Mononuclear cell (primary cell): ENCODE data around the gene UST. TPM values are rescaled to one million over a fixed set of nuclear protein-coding genes. Genes with fewer than 3 reads are reported as not detected.
"Not testable (repeated sequence)": the region's sequence is repeated elsewhere in the genome, so short reads cannot be mapped to it uniquely, and the experiment has no call there.

Experiments
- H3K27me3 ChIP-seq: 2 replicates; pipeline ENCODE4 v1.6.0; 2011; ENCODE audit warnings: low read length, control low read depth; ENCODE audit not compliant: insufficient read depth
- H3K4me1 ChIP-seq: 2 replicates; pipeline ENCODE4 v1.5.1; 2011; ENCODE audit warnings: mild to moderate bottlenecking, low read length, control low read depth; ENCODE audit not compliant: insufficient read depth
- H3K4me3 ChIP-seq: 2 replicates; pipeline ENCODE4 v1.5.1; 2011; ENCODE audit warnings: mild to moderate bottlenecking, low read length, moderate library complexity
- H3K9me3 ChIP-seq: 2 replicates; pipeline ENCODE4 v1.5.1; 2011; ENCODE audit warnings: low read depth, mild to moderate bottlenecking, control low read depth, low read length
- total RNA-seq: library from RNA; depleted of rRNA; stranded (reverse); fragments of >200 nt; gene quantifications from one replicate; pipeline ENCODE4 v1.2.3, GENCODE V29; 2012

UST gene
- total RNA-seq, 1 donor: 1.5 TPM

DNA sequence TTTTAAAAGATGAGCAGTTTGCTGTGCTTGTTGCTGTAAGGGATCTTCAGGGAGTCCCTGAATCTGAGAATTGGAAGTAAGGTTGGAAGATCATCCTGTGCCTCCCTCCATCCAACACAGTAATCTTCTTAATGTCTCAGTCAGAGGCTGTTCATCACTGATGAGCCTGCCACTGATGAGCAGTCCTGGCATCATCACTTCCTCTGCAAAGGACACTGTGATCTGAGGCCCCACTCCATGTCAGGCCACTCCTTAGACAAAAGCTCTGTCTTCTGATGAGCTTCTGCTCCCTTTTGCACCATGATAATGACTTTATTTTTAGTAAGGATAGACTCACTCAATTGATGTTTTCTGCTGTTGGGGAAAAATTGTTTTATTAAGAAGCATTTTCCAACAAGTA is 121.0 kb downstream of the UST start:
- Histone ChIP-seq H3K9me3 (no peaks in the 10 kb centered on the region), H3K4me1 (peaks cover 4% of the 10 kb centered on the region), H3K27me3 (no peaks in the 10 kb centered on the region), H3K4me3 (no peak overlapping the region)

GRCh38 chr6:148868314-148868713 is 121.5 kb downstream of the UST start:
- Histone ChIP-seq H3K27me3 (no peaks in the 10 kb centered on the region), H3K4me3 (no peak overlapping the region), H3K9me3 (no peaks in the 10 kb centered on the region), H3K4me1 (peaks cover 4% of the 10 kb centered on the region)

DNA sequence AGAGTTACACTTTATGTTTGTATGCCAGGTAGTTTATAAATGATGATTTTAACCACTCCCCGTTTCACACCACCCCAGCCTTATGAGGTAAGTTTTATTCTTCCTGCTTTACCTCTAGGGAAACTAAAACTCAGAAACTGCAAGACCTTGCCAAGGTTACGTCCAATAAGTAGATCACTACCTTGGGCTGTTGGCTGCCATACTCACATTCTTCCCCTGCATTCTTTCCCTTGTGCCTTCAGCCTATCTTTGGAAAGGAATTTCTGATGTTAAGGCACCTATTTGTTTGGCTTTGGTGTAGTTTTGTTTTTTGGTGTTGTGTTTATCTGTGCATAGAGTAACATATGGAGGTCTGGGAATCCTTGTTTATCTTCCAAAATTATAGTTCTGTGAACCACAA is 122.1 kb downstream of the UST start:
- H3K4me1 ChIP-seq: peaks cover 4% of the 10 kb centered on the region
- no peak overlapping the region for H3K4me3 ChIP-seq
- no peaks in the 10 kb centered on the region for H3K9me3 ChIP-seq
- no peaks in the 10 kb centered on the region for H3K27me3 ChIP-seq

DNA sequence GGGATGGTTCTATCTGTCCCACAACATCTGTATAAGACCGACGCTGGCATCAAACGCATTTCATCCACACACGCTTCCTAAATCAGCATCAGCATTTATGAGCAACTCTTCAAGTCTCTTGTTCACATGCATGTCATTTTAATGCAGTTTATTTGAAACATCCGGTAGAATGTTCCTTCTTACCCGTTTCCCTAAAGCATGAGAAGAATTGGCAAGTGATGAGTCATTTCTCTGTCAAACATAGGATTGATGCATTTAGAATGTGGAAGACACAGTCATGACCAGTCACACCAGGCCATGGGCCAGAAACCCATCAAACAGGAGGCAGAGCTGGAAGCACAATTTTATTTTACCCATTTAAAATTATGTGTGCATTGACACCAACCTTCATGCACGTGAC is 122.8 kb downstream of the UST start:
- Histone ChIP-seq H3K9me3 (no peaks in the 10 kb centered on the region), H3K4me3 (no peak overlapping the region), H3K27me3 (no peaks in the 10 kb centered on the region), H3K4me1 (peaks cover 4% of the 10 kb centered on the region)

DNA sequence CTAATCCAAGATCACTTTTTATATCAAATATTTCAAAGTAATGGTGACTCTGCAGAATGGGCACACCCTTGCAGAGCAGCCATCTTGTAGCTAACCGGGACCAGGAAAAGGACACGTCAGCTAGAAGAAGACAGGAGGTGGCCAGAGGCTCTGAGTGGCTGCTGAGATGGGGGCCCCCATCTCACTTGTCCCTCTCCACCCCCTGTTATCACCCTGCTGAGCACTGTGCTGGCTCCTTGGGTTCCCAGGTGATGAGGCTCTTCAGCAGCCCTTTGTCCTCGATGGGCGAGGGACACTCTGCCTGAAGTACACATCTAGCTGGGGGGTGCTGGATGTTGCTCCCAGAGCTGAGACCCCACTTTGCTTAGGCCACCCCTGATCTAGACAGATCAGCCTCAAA is 126.3 kb downstream of the UST start:
- peaks cover 4% of the 10 kb centered on the region for H3K4me1 ChIP-seq
- H3K27me3 ChIP-seq: no peaks in the 10 kb centered on the region
- no peaks in the 10 kb centered on the region for H3K9me3 ChIP-seq
- H3K4me3 ChIP-seq: no peak overlapping the region

GRCh38 chr6:148873868-148874267 is 127.0 kb downstream of the UST start:
- no peak overlapping the region for H3K4me3 ChIP-seq
- H3K27me3 ChIP-seq: no peaks in the 10 kb centered on the region
- peaks cover 4% of the 10 kb centered on the region for H3K4me1 ChIP-seq
- H3K9me3 ChIP-seq: no peaks in the 10 kb centered on the region

GRCh38 chr6:148874698-148875293 is 128.0 kb downstream of the UST start:
- H3K9me3 ChIP-seq: no peaks in the 10 kb centered on the region

GRCh38 chr6:148878683-148879082 is 131.9 kb downstream of the UST start:
- Histone ChIP-seq H3K27me3 (no peaks in the 10 kb centered on the region), H3K4me1 (no peaks in the 10 kb centered on the region), H3K4me3 (no peak overlapping the region), H3K9me3 (no peaks in the 10 kb centered on the region)

More at GRCh38 chr6:148874698-148875293, 128.0 kb downstream of the UST start:
- no peaks in the 10 kb centered on the region for H3K27me3 ChIP-seq
- no peak overlapping the region for H3K4me3 ChIP-seq
- H3K4me1 ChIP-seq: peaks cover 4% of the 10 kb centered on the region

- H3K27me3 ChIP-seq, H3K9me3 ChIP-seq, H3K4me1 ChIP-seq, H3K4me3 ChIP-seq: not testable (repeated sequence)
Observed at GRCh38 chr6:148880742-148881141, 133.9 kb downstream of the UST start.

- no peaks in the 10 kb centered on the region for H3K4me1 ChIP-seq
- no peaks in the 10 kb centered on the region for H3K27me3 ChIP-seq
- no peak overlapping the region for H3K4me3 ChIP-seq
Observed at GRCh38 chr6:148881593-148882311, 134.9 kb downstream of the UST start.

GRCh38 chr6:148883270-148883669 is 136.4 kb downstream of the UST start:
- Histone ChIP-seq H3K9me3 (no peaks in the 10 kb centered on the region), H3K4me1 (no peaks in the 10 kb centered on the region), H3K4me3 (no peak overlapping the region), H3K27me3 (no peaks in the 10 kb centered on the region)

More at GRCh38 chr6:148881593-148882311, 134.9 kb downstream of the UST start:
- H3K9me3 ChIP-seq: no peaks in the 10 kb centered on the region

GRCh38 chr6:148884461-148884860 is 137.6 kb downstream of the UST start:
- H3K9me3 ChIP-seq: no peaks in the 10 kb centered on the region

DNA sequence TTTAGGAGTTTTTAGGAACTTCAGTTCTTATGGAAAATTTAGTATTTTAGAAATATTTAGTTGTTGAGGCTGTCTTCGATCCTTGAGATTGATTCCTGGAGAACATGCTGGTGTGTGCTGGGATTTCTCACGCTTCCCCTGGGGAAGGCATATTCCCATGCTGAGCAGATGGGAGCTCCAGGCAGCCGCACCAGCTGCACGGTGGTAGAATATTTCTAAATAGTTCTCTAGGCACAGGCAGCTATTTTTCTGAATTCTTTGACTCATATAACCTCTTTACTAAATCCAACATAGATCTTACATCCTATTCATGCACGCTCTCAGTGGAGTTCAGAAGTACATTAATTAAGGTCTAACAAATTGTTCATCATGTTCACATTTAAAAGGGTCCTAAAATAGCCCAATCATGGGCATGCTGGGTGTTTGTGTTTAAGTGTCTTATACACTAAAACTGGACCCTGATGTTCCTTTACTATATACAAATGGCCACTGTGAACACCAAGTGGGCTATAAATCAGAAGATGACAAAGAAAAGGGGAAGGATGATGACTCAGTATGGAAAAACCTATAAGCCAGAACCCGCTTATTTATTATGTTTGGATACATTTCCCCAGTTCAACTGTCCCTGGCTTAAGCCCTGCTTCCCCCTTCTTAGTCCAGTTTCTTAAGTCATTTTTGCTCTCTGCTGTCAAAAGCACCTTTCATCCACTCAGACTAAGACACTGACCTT is 138.5 kb downstream of the UST start:
- no peak overlapping the region for H3K4me3 ChIP-seq
- no peaks in the 10 kb centered on the region for H3K27me3 ChIP-seq
- H3K9me3 ChIP-seq: no peaks in the 10 kb centered on the region
- no peaks in the 10 kb centered on the region for H3K4me1 ChIP-seq

More at GRCh38 chr6:148884461-148884860, 137.6 kb downstream of the UST start:
- H3K4me3 ChIP-seq: no peak overlapping the region
- H3K27me3 ChIP-seq: no peaks in the 10 kb centered on the region
- H3K4me1 ChIP-seq: no peaks in the 10 kb centered on the region

DNA sequence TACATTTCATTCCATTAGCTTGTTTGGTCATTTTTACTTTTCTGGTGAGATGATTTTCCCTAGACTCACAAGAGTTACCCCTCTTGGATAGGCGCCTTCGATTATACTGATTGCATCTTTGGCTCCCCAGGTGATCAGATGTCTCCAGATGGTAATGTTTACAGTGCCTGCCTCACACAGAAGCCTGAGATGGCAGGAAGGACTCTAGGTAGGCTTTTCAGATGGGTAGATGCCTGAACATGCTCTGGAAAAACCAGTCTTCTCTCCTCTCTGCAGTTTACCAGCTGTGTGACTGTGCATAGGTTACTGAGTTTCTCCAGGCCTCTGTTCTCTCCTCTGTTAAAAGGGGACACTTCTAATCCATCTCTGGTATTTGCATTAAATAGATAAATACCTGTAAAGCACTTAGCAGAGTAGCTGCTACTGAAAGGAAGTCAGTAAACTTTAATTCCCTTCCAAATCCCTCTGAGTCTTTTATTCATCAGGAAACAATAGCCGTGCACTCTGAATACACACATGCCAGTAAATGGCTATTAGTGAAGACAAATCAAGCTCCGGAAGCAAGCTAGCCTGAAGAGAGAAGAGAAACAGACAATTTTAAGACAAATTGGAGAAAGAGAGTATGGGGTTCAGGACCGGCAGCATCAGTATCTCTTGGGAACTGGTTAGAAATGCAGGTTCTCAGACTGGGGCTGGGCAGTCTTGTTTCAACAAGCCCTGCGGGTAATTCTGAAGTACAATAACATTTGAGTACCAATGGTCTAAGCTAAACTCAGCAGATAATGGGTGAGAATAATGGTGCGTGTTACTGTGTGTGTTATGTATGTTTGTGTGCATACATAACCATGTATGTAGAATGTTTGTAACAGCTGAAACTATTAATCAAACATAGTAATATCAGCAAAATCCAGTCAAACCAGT is 139.4 kb downstream of the UST start:
- no peaks in the 10 kb centered on the region for H3K27me3 ChIP-seq
- H3K9me3 ChIP-seq: no peaks in the 10 kb centered on the region
- H3K4me3 ChIP-seq: no peak overlapping the region
- no peaks in the 10 kb centered on the region for H3K4me1 ChIP-seq

DNA sequence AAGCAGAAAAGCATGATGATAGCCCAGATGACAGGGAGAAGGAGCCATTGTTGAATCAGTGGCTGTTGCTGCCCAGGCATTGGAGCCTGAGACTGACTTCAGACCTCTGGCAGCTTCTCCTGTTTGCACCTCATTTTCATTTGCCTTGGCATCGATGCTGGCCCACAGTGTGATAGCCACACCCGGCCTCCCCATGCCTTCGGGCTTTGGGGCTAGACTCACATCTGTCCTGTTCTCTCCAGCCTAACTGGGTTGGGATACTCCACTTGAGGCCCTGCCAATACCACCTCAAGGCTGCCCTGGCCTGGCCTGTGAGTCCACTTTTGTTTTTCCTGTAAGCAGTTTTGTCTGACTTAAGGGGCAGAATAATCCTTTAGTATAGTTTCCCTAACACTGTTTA is 140.4 kb downstream of the UST start:
- no peak overlapping the region for H3K4me3 ChIP-seq
- no peaks in the 10 kb centered on the region for H3K27me3 ChIP-seq
- no peaks in the 10 kb centered on the region for H3K4me1 ChIP-seq
- H3K9me3 ChIP-seq: no peaks in the 10 kb centered on the region
